ENCODE results near the gene ENC1.

The ENC1 gene

GRCh38 chr5:74595143-74595925 lies 45.2 kb downstream of the ENC1 start:
- DNase-seq (ENCODE audit: low spot score), result no peak
- Histone ChIP-seq H3K27ac (no peak overlapping the region), H3K4me3 (no peak overlapping the region)

GRCh38 chr5:74594137-74595040 lies 46.1 kb downstream of the ENC1 start:
- no peak for TF ChIP-seq CTCF (IDR thresholded peaks at IDR 0.05)
- DNase-seq (ENCODE audit: low spot score), result no peak
- H3K27ac ChIP-seq, result peak overlapping the region in 1 of 2 donors; percentile 37
- H3K4me3 ChIP-seq, result no peak overlapping the region

More at GRCh38 chr5:74595143-74595925, 45.2 kb downstream of the ENC1 start:
- no peak for TF ChIP-seq CTCF (IDR thresholded peaks at IDR 0.05)

- DNase-seq (ENCODE audit: low spot score), result no peak
- Histone ChIP-seq H3K27ac (no peak overlapping the region), H3K4me3 (no peak overlapping the region)
- TF ChIP-seq CTCF (IDR thresholded peaks at IDR 0.05), result no peak
Measured at GRCh38 chr5:74589204-74590056, 51.1 kb downstream of the ENC1 start.

- H3K27ac ChIP-seq, result no peak overlapping the region
- no peak for TF ChIP-seq CTCF (IDR thresholded peaks at IDR 0.05)
Measured at GRCh38 chr5:74588415-74588814, 52.1 kb downstream of the ENC1 start.

DNA sequence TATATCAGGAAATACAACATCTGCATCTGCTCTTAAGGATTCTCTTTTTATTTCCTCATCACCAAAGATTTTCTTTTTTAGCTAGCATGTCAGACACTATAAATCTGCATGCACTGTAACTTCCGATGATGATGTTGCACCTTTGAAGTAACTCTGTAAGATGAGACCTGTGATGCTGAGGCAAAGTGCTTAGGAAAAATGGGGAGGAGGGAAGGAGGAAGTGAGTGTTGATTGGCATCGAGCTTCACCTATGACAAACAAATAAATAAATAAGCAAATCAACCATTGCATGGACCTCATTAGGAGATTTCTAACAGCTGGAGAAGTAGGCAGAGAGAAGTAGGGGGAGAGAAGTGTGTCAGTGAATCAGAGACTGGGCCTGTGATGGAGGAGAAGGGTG lies 52.6 kb downstream of the ENC1 start:
- no peak for TF ChIP-seq CTCF (IDR thresholded peaks at IDR 0.05)
- no peak for DNase-seq (ENCODE audit: low spot score)
- Histone ChIP-seq H3K4me3 (no peak overlapping the region), H3K27ac (no peak overlapping the region)

More at GRCh38 chr5:74588415-74588814, 52.1 kb downstream of the ENC1 start:
- no peak overlapping the region for H3K4me3 ChIP-seq
- DNase-seq (ENCODE audit: low spot score), result no peak

DNA sequence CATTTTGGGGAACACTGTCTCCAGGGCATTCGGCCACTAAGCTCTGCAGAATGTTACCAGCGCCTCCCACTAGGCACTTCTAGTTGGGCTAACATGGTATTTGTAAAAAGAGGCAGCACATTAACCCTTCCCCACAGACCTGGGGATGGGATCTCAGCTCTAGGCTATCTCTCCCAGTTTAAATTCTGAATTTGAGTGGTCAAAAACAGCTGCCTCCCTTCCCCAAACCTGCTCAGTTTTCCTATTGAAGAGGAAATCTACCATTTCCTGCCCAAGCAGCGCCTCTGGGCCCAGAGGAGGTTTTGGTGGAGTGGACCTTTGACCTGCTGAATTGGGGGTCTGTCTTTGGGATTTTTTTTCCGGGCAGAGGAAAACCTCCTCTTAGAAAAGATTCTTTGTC lies 53.2 kb downstream of the ENC1 start:
- H3K27ac ChIP-seq, result peak overlapping the region in 1 of 2 donors; percentile 26
- DNase-seq (ENCODE audit: low spot score), result no peak
- H3K4me3 ChIP-seq, result no peak overlapping the region
- TF ChIP-seq CTCF (IDR thresholded peaks at IDR 0.05), result no peak

Data from coronary artery (tissue), 2 donors.